Adipocyte (in vitro differentiated cells): Measurements from ENCODE around the gene BMX.

Experiments
- DNase-seq: peaks from one replicate; pipeline ENCODE4 v3.0.0-alpha.2; 2015; ENCODE audit warnings: low read depth
- H3K27me3 ChIP-seq: replicated peaks from 2 replicates; pipeline ENCODE4 v1.7.0; 2013; ENCODE audit warnings: mild to moderate bottlenecking, low read length, moderate library complexity; ENCODE audit not compliant: control insufficient read depth, insufficient read depth
- H3K36me3 ChIP-seq: 2 replicates; pipeline ENCODE4 v1.7.0; 2013; ENCODE audit warnings: low read length, mild to moderate bottlenecking, moderate library complexity; ENCODE audit not compliant: control insufficient read depth, insufficient read depth, severe bottlenecking
- H3K4me1 ChIP-seq: 2 replicates; pipeline ENCODE4 v1.7.0; 2013; ENCODE audit warnings: mild to moderate bottlenecking, low read length, moderate library complexity; ENCODE audit not compliant: control insufficient read depth, insufficient read depth
- H3K4me3 ChIP-seq: 2 replicates; pipeline ENCODE4 v1.7.0; 2013; ENCODE audit warnings: mild to moderate bottlenecking, low read length, moderate library complexity
- H3K9ac ChIP-seq: 2 replicates; pipeline ENCODE4 v1.7.0; 2013; ENCODE audit warnings: mild to moderate bottlenecking, low read length, moderate library complexity
- H3K9me3 ChIP-seq: 2 replicates; pipeline ENCODE4 v1.7.0; 2013; ENCODE audit warnings: mild to moderate bottlenecking, low read length, moderate library complexity; ENCODE audit not compliant: control insufficient read depth

BMX gene

GRCh38 chrX:15509845-15510244, 9.2 kb downstream of the BMX start:
- Histone ChIP-seq H3K4me1 (peaks cover 5% of the 10 kb centered on the region), H3K9ac (no peak overlapping the region), H3K36me3 (no peaks in the 10 kb centered on the region), H3K9me3 (no peaks in the 10 kb centered on the region), H3K27me3 (peaks cover 13% of the 10 kb centered on the region), H3K4me3 (no peak overlapping the region)
- no peak for DNase-seq

GRCh38 chrX:15511563-15511962, 11.0 kb downstream of the BMX start:
- DNase-seq = no peak
- no peak overlapping the region for H3K9ac ChIP-seq
- no peaks in the 10 kb centered on the region for H3K36me3 ChIP-seq
- H3K27me3 ChIP-seq = peaks cover 8% of the 10 kb centered on the region
- no peaks in the 10 kb centered on the region for H3K9me3 ChIP-seq
- no peak overlapping the region for H3K4me3 ChIP-seq
- H3K4me1 ChIP-seq = no peaks in the 10 kb centered on the region

GRCh38 chrX:15512401-15512965, 11.9 kb downstream of the BMX start:
- Histone ChIP-seq H3K36me3 (no peaks in the 10 kb centered on the region), H3K9me3 (no peaks in the 10 kb centered on the region), H3K9ac (no peak overlapping the region), H3K4me1 (no peaks in the 10 kb centered on the region), H3K4me3 (no peak overlapping the region), H3K27me3 (peaks cover 13% of the 10 kb centered on the region)
- no peak for DNase-seq

DNA sequence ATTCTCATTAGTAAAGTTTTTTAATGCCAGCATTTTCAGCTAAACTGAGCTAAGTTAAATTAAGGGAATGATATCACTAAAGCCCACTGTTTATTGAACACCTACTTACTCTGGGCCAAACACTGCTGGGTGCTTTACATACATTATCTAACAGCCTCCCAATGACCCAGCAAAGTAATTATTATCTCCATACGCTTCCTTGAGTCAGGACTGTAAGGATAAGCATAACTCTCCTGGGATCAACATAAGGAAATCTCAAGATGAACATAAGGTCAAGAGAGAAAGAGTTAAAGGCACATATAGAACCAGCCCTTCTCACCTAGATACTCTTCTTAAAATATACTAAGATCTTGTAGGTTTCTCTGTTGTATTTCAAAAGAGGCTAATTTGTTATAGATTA, 13.7 kb downstream of the BMX start:
- H3K27me3 ChIP-seq = peaks cover 13% of the 10 kb centered on the region
- DNase-seq = no peak
- H3K9me3 ChIP-seq = no peaks in the 10 kb centered on the region
- H3K4me1 ChIP-seq = no peaks in the 10 kb centered on the region
- no peak overlapping the region for H3K9ac ChIP-seq
- no peaks in the 10 kb centered on the region for H3K36me3 ChIP-seq
- no peak overlapping the region for H3K4me3 ChIP-seq

DNA sequence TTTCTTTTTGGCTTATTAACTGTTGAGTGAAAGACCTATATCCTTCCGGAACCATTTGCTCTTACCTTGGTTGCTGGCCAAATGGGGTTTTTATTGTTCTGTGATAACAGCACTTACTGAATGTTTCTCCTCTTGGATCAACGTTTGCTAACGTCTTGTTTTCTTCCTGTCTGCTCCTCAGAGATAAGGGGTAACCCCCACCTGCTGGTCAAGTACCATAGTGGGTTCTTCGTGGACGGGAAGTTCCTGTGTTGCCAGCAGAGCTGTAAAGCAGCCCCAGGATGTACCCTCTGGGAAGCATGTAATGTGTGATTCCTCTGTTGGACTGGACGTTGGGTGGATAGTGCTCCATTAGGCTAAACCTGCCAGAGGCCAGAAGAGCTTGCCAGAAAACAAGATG, 15.3 kb downstream of the BMX start:
- no peak for DNase-seq
- Histone ChIP-seq H3K9me3 (no peaks in the 10 kb centered on the region), H3K9ac (no peak overlapping the region), H3K4me3 (no peak overlapping the region), H3K27me3 (peaks cover 5% of the 10 kb centered on the region), H3K36me3 (no peaks in the 10 kb centered on the region), H3K4me1 (no peaks in the 10 kb centered on the region)

DNA sequence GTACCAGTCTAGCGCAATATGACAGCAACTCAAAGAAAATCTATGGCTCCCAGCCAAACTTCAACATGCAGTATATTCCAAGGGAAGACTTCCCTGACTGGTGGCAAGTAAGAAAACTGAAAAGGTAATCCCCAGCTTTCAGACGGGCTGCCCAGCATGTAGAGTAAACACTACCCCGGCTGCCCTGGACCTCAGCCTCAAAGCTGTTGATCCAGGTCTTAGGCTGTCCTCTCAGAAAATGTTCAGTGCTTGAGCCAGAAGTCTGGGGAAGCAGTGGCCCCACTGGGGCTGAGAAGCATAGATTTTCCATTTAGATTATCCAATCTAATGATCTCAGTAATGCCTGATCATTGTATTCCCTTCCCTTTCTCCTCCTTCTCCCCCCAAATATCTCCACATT, 21.9 kb downstream of the BMX start:
- DNase-seq = no peak
- Histone ChIP-seq H3K36me3 (no peaks in the 10 kb centered on the region), H3K9me3 (no peaks in the 10 kb centered on the region), H3K4me1 (no peaks in the 10 kb centered on the region), H3K27me3 (peaks cover 9% of the 10 kb centered on the region), H3K4me3 (no peak overlapping the region), H3K9ac (no peak overlapping the region)

- no peak for DNase-seq
- peaks cover 9% of the 10 kb centered on the region for H3K27me3 ChIP-seq
Measured at GRCh38 chrX:15523088-15523487, 22.5 kb downstream of the BMX start.

GRCh38 chrX:15524417-15524816, 23.8 kb downstream of the BMX start:
- DNase-seq = peak; percentile 15
- Histone ChIP-seq H3K9me3 (no peaks in the 10 kb centered on the region), H3K9ac (no peak overlapping the region), H3K36me3 (no peaks in the 10 kb centered on the region), H3K4me3 (no peak overlapping the region), H3K4me1 (no peaks in the 10 kb centered on the region), H3K27me3 (peaks cover 9% of the 10 kb centered on the region)

More at GRCh38 chrX:15523088-15523487, 22.5 kb downstream of the BMX start:
- Histone ChIP-seq H3K4me3 (no peak overlapping the region), H3K36me3 (no peaks in the 10 kb centered on the region), H3K9me3 (no peaks in the 10 kb centered on the region), H3K4me1 (no peaks in the 10 kb centered on the region), H3K9ac (no peak overlapping the region)

GRCh38 chrX:15525664-15526416, 25.2 kb downstream of the BMX start:
- Histone ChIP-seq H3K36me3 (no peaks in the 10 kb centered on the region), H3K9ac (no peak overlapping the region), H3K9me3 (no peaks in the 10 kb centered on the region), H3K27me3 (peaks cover 14% of the 10 kb centered on the region), H3K4me3 (no peak overlapping the region), H3K4me1 (no peaks in the 10 kb centered on the region)
- DNase-seq = no peak

DNA sequence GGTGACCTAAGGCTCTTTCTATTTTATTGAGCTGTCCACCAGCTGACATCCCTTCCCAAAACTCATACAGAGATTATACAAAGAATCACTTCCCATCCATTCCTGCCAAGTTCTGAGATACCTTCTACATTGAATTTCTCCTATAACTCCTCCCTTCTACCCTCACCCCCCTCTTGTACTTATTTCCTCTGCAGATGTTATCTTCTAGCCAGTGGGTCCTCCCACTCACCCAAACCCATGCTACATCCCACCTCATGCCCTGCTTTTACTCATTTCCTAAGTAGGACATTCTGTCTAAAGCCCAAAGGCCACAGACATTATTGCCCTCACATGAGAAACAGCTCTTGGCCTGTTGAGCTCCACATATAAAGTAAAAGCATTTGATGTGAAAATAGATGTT, 28.6 kb downstream of the BMX start:
- Histone ChIP-seq H3K4me1 (no peaks in the 10 kb centered on the region), H3K27me3 (peaks cover 5% of the 10 kb centered on the region), H3K4me3 (no peak overlapping the region), H3K9ac (no peak overlapping the region), H3K36me3 (no peaks in the 10 kb centered on the region), H3K9me3 (no peaks in the 10 kb centered on the region)
- no peak for DNase-seq

DNA sequence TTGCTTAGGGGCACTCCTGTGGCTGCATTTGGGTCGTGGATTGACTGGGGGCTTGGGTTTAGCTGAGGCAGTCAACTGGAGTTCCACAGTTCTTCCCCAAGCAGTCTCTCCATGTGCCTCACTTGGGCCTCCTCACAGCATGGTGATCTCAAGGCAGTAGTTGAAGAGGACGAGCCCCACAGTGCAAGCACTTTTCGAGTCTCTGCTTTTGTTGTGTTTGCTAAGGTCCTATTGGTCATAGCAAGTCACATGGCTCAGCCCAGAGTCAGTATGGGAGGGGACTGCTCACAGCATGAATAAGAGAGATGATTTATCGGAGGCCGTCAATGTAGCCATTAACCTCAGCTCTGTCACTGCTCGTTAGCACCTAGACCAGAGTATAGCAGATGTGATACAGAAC, 29.7 kb downstream of the BMX start:
- H3K27me3 ChIP-seq = peaks cover 5% of the 10 kb centered on the region
- no peaks in the 10 kb centered on the region for H3K9me3 ChIP-seq
- H3K9ac ChIP-seq = no peak overlapping the region
- DNase-seq = no peak
- no peaks in the 10 kb centered on the region for H3K4me1 ChIP-seq
- H3K36me3 ChIP-seq = no peaks in the 10 kb centered on the region
- no peak overlapping the region for H3K4me3 ChIP-seq

DNA sequence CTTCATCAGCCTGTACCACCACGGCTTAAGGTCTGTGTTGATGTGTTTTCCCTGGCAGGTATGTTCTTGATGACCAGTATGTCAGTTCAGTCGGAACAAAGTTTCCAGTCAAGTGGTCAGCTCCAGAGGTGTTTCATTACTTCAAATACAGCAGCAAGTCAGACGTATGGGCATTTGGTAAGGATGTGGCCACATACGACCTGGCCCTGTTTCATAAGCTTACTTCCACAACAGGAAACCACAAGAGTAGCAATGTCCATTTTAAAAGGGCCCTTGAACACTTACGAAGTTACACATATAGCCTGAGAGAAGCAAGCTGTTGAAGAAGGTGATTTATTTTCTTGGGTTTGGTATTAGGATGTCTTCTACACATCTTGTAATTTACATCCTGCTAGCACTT, 46.1 kb downstream of the BMX start:
- H3K4me1 ChIP-seq = peaks cover 9% of the 10 kb centered on the region
- H3K36me3 ChIP-seq = no peaks in the 10 kb centered on the region
- DNase-seq = no peak
- no peak overlapping the region for H3K9ac ChIP-seq
- no peak overlapping the region for H3K4me3 ChIP-seq
- no peaks in the 10 kb centered on the region for H3K9me3 ChIP-seq
- H3K27me3 ChIP-seq = peaks cover 20% of the 10 kb centered on the region
